Anterior cingulate cortex (tissue), 58 donors: Measurements from ENCODE around the gene GLDN.
"Not testable (repeated sequence)": the region's sequence is repeated elsewhere in the genome, so short reads cannot be mapped to it uniquely, and the experiment has no call there.

Source experiments
- DNase-seq, 58 donors: peaks; one replicate each; lab custom pipeline; 2025; lab: John Stamatoyannopoulos, UW

Gene GLDN

DNA sequence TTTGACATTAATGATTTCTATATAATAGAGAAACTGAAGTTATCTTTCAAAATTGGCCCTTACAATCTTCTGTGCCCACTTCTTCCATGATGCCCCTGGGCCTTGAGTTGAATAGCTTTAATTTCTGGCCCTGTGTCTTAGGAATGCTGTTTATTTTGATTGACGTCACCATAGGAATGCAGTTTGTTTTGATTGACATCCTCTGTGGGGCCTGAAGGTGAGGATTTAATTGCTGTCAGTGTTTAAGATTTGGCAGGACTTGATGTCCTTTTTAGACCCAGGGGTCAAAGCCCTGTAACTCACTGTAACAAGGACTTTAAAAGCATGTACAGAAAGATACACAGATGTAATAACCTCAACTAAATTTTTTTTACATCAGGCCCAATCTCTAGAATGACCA is 83.3 kb downstream of the GLDN start:
- DNase-seq: no peak

DNA sequence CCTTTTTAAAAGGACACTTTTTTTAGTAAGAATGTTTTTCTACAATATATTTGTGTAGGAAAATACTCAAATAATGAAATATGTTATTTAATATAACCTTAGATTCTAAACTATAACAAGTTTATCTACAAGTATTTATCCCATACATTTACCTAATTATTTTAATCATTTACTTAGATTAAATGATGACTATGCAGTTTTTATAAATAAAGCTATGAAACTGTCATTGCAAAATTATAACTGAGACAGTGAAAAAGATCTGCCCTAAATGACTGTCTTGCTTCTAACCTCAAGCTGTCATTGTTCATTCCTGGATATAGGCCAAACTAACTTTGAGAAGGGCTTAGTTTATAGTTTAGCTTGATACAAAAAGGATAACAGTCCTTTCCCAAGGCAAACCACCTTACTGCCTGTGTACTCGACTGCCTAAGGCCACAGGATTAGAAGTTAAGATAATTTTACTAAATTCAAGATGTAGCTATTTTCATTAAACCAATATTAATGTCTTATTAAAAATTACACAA is 84.1 kb downstream of the GLDN start:
- DNase-seq: no peak

DNA sequence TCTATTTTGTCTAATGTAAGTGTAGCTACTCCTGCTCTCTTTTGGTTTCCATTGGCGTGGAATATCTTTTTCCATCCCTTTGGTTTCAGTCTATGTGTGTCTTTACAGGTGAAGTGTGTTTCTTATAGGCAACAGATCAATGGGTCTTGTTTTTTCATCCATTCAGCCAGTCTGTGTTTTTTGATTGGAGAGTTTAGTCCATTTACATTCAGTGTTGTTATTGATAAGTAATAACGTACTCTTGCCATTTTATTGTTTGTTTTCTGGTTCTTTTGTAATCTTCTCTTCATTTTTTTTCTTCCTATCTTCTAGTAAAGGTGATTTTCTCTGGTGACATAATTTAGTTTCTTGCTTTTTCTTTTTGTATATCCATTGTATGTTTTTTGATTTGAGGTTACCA is 97.1 kb downstream of the GLDN start:
- no peak for DNase-seq

DNA sequence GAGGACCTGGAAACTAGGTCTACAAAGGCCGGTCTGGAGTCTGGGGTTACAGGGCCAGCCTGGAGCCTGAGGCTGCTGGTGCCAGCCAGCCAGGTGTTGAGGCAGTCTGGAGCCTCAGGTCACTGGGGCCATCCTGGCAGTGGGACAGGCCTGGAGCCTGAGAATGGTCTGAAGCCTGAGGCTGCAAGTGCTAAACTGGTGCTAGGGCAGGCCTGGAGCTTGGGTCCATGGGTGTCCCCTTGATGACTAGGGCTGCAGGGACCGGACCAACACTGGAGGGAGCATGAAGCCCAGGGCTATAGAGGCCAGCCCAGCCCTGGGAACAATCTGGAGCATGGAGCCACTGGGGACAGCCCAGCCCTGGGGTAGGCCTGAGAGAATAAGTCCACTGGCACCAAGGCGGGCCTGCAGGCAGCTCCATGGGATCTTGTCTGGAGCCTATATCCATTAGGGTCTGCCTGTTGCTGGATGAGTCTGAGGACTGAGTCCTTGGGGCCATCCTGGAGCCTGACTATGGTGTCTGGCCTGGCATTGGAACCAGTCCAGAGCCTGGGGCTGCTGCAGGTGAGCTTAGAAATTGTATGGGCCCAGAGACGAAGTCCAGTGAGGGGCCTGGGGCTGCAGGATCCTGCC is 101.9 kb downstream of the GLDN start:
- no peak for DNase-seq

DNA sequence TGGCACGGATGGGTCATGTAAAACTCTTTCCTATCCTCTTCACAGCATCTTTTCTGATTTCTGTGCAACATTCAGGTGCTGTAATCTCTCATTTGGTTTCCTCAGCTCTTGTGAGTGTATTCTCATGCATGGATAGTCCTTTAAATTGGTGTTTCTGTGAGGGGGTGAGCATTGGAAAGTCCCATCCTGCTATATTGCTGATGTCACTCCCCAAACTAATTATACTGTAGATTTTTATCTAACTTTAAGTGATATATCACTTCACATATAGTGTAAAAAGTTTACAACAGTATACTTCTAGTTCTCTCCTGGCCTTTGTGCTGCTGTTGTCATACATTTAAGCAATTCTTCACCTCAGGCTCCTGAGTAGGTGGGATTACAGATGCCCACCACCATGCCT is 102.7 kb downstream of the GLDN start:
- no peak for DNase-seq

DNA sequence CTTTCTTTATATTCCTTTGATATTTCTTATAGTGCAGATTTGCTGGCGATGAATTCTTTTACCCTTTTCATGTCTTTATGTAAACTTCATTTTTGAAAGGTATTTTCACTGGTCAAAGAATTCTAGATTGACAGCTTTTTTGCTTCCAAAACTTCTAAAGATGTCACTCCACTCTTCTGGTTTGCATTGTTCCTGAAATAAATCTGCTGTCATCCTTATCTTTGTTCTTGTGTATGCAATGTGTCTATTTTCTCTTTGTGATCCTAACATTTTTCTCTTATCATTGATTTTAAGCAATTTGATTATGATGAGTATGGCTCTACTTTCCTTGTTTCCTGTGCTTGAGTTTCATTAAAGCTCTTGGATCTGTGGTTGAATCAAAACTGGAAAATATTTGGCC is 103.4 kb downstream of the GLDN start:
- DNase-seq: no peak

DNA sequence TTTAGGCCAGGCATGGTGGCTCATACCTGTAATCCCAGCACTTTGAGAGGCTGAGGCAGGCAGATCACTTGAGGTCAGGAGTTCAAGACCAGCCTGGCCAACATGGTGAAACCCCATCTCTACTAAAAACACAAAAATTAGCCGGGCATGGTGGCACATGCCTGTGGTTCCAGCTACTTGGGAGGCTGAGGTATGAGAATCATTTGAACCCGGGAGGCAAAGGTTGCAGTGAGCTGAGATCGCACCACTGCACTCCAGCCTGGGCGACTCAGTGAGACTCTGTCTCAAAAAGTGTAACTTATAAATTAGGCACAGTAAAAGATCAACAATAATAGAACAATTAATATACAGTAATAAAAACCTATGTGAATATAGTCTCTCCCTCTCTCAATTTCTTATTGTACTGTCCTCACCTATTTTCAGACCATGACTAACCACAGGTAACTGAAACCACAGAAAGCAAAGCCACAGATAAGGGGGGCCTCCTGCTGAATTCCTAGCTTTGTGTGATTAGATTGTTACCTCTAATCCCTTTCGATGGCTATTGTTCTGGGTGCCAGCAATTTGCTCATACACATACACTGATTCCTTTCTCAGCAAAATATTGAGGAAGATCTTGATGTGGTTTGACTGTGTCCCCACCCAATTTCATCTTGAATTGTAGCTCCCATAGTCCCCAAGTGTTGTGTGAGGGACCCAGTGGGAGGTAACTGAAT is 104.7 kb downstream of the GLDN start:
- DNase-seq: not testable (repeated sequence)

DNA sequence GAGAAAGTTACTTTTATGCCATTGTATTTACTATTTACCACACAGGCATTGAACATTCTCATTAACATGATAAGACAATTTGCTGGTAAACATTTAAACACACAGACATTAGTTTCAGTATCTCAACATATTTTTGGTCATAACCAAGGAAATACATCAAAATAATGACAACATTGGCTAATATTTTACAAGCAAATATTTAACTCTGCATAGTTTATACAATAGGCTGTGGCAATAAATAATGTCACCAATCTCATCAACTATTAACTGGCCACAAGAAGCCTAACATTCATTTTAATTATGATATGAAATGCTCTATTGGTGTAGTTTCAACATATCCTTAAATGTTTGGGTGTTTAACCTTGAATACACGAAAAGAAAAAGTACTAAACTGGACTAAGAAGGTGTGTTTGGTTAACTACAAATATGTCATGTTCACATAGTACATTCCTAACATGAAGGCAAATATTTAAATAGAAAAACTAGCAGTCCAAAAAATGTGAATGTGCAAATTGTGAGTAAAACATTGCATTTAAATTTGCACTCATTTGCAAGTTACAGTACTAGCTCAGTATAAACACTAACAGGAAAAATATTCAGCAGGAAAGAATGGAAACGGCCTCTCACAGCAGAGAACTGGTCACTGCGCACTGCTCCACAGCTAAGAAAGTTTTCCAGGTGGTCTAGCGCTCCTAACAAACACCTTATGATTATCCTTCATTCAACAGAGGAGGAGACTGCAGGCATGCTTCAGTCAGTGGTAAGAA is 106.6 kb downstream of the GLDN start:
- no peak for DNase-seq

DNA sequence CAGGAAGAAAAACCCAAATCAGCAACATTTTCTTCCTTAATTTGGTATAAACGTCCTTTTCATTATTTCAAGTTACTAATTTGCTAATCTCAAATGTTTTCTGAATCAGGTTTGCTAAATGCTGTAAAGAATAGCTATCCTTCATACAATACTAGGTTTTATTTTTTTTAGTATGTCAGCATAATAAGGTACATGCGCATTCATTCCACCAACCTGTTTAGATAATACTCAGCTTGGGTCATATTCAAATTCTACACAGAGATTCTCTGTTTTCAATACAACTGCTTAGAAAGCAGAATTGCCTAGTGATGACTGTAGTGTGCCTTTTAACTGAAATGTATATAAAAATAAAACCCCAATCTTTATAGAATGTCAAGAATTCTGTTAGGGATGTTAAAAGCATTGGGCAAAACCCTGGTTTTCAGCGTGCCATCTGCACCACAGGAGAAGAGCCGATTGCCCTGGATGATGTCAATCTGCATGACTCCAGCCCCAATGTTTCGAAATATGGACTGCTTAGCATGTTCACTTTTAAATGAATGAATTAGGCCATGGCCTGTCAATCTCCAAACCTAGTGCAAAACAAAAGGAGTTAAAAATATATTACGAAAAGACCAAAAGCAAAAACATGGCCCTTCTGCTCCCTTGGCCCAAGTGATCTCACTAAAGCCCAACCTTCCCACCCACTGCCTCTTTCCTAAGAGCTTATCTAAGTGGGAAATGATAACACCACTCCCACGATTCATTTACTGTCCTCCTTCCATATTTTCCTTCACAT is 107.4 kb downstream of the GLDN start:
- no peak for DNase-seq

DNA sequence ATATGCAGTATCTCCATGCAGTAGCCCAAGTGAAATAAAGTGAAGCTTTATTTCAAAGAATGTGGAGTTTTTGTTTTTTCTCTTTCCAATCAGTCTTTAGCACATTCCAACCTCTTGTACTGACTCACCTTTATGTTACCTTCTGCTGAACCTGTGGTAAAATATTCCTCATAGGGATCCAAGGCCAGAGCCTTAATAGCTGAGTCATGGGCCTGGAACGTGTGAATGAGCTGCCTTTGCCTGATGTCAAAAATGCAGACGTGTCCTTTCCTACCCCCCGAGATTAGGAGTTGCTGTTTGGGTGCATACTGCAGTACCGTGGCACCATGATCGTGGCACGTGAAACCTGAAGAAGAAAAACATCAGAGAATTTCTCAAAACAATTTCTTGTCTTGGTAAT is 108.5 kb downstream of the GLDN start:
- DNase-seq: no peak
